Sigmoid colon (tissue), 4 donors: ENCODE results near the gene CMC1.

Experiments
- EP300 ChIP-seq, 4 donors: sonication (generic); formaldehyde crosslinking; IDR thresholded peaks; one replicate each; pipeline ENCODE4 v1.6.1; 2017; ENCODE audit warnings: antibody characterized with exemption in 4 of 4
- POLR2A ChIP-seq, 2 donors: fragments of 450-650 bp; IDR thresholded peaks; one replicate each; pipeline ENCODE4 v1.6.1; 2016; ENCODE audit warnings: antibody characterized with exemption in 2 of 2, mild to moderate bottlenecking in 2 of 2, moderate library complexity in 2 of 2
- POLR2AphosphoS5 ChIP-seq, 4 donors: sonication (generic); formaldehyde crosslinking; IDR thresholded peaks; one replicate each; pipeline ENCODE4 v1.6.1; 2017; ENCODE audit warnings: antibody characterized with exemption in 4 of 4
- TF ChIP-seq, protein P1 (sequence below), 4 experiments: fragments of 450-650 bp in 3 of 4; fragments of 200-600 bp in 1 of 4; IDR thresholded peaks; one replicate each; pipeline ENCODE4 v1.5.1; 2016 to 2019; ENCODE audit warnings: antibody characterized with exemption in 4 of 4, mild to moderate bottlenecking in 3 of 4, moderate library complexity in 2 of 4

DNA sequence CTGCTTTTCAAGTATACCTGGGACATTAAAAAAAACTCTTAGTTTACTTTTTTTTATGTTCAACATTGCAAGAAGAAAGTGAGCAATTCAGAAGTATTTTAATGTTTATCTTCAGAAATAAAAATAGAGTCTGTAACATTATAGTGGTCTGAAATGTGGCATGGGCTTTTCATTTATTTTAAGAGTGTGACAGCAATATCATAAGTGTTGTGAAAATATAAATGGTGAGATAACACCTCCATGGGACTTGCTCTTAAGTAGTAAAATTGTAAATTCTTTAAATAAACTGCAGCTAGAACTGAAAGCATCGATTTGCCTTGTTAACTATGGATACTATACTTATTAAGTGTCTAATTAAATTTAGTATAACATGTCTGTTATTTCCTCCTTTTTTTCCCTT lies 58.3 kb downstream of the CMC1 start:
- TF ChIP-seq, protein P1, sequence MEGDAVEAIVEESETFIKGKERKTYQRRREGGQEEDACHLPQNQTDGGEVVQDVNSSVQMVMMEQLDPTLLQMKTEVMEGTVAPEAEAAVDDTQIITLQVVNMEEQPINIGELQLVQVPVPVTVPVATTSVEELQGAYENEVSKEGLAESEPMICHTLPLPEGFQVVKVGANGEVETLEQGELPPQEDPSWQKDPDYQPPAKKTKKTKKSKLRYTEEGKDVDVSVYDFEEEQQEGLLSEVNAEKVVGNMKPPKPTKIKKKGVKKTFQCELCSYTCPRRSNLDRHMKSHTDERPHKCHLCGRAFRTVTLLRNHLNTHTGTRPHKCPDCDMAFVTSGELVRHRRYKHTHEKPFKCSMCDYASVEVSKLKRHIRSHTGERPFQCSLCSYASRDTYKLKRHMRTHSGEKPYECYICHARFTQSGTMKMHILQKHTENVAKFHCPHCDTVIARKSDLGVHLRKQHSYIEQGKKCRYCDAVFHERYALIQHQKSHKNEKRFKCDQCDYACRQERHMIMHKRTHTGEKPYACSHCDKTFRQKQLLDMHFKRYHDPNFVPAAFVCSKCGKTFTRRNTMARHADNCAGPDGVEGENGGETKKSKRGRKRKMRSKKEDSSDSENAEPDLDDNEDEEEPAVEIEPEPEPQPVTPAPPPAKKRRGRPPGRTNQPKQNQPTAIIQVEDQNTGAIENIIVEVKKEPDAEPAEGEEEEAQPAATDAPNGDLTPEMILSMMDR (IDR thresholded peaks at IDR 0.05): no peak
- no peak for TF ChIP-seq EP300 (IDR thresholded peaks at IDR 0.05)
- TF ChIP-seq POLR2A (IDR thresholded peaks at IDR 0.05): no peak
- no peak for TF ChIP-seq POLR2AphosphoS5 (IDR thresholded peaks at IDR 0.05)
